MCF 10A (cell line): Measurements from ENCODE around the gene CIDEB. TPM values are rescaled to one million over a fixed set of nuclear protein-coding genes. Genes with fewer than 3 reads are reported as not detected.
"Not testable (repeated sequence)": the region's sequence is repeated elsewhere in the genome, so short reads cannot be mapped to it uniquely, and the experiment has no call there.

ENCODE experiments used
- BruUV-seq: library from RNA; stranded (reverse); fragments of 400-500 nt; replicated peaks from 2 replicates; lab custom pipeline; 2021; lab: Mats Ljungman, UMichigan
- CTCF ChIA-PET: fragments of 300-600 bp; sonication (Branson Sonifier 250); formaldehyde crosslinking; extraction: SDS; loops from one replicate; lab custom pipeline; 2021; ENCODE audit warnings: antibody characterized with exemption, inconsistent platforms; lab: Yijun Ruan, JAX
- POLR2A ChIA-PET: fragments of 300-600, 350-650 bp; sonication (Branson Sonifier 250); formaldehyde crosslinking; extraction: SDS; loops from one replicate; lab custom pipeline; 2020; ENCODE audit warnings: antibody characterized with exemption, inconsistent platforms; lab: Yijun Ruan, JAX
- DNase-seq: peaks from one replicate; pipeline ENCODE4 v3.0.0-alpha.2; 2018; ENCODE audit not compliant: unreplicated experiment
- H3K27ac Mint-ChIP-seq: one replicate; pipeline ENCODE4 v1.8.0; 2022; ENCODE audit warnings: mild to moderate bottlenecking, low read depth, mixed read lengths; ENCODE audit not compliant: unreplicated experiment
- H3K27me3 Mint-ChIP-seq: one replicate; pipeline ENCODE4 v1.8.0; 2022; ENCODE audit warnings: mixed read lengths; ENCODE audit not compliant: insufficient read depth, unreplicated experiment
- H3K36me3 Mint-ChIP-seq: one replicate; pipeline ENCODE4 v1.8.0; 2022; ENCODE audit warnings: mild to moderate bottlenecking, moderate library complexity, mixed read lengths; ENCODE audit not compliant: insufficient read depth, unreplicated experiment
- H3K4me1 Mint-ChIP-seq: one replicate; pipeline ENCODE4 v1.8.0; 2022; ENCODE audit warnings: mixed read lengths; ENCODE audit not compliant: insufficient read depth, unreplicated experiment
- H3K4me3 Mint-ChIP-seq: one replicate; pipeline ENCODE4 v1.8.0; 2022; ENCODE audit warnings: mild to moderate bottlenecking, moderate library complexity, mixed read lengths; ENCODE audit not compliant: unreplicated experiment
- H3K9me3 Mint-ChIP-seq: one replicate; pipeline ENCODE4 v1.8.0; 2022; ENCODE audit warnings: mixed read lengths; ENCODE audit not compliant: unreplicated experiment
- intact Hi-C: fragments of 100-400 bp; cut with micrococcal nuclease; formaldehyde crosslinking; loops from 2 replicates; pipeline ENCODE4 v1.14.1; 2022
- total RNA-seq: library from RNA; stranded (reverse); gene quantifications from 2 replicates; pipeline ENCODE4 v1.2.3, GENCODE V29; 2022
- TF ChIP-seq, protein P1 (sequence below): fragments of 200-600 bp; IDR thresholded peaks from one replicate; pipeline ENCODE4 v1.8.0; 2022; ENCODE audit warnings: antibody characterized with exemption, mild to moderate bottlenecking; ENCODE audit not compliant: unreplicated experiment

The CIDEB gene
- total RNA-seq, 1 experiment from 2014 or later = 1.3 TPM

DNA sequence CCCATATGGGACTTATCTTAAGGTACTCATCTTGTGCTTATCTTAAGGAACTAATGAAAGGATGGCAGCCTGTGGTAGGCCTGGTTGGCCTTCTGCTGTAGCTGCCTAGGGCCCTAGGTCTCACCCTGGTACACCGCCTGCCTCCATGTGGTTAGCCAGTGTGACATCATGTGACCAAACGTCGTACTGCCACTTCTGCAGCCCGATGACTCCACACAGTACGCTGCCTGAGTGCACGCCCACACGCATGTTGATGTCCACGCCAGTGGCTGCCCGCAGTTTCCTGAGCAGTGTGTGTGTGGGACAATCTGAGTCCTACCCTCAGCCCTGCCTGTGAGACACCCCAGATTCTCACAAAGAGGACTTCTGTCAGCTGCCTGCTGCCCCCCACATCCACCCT is 22.0 kb upstream of the CIDEB start:
- DNase-seq = no peak
- Mint-ChIP-seq H3K4me3 (no peak overlapping the region), H3K9me3 (no peaks in the 10 kb centered on the region), H3K27me3 (peaks cover 2% of the 10 kb centered on the region), H3K4me1 (peaks cover 7% of the 10 kb centered on the region), H3K36me3 (peaks cover 6% of the 10 kb centered on the region), H3K27ac (no peak overlapping the region)
- ChIA-PET CTCF (interaction anchor here (0.6 to 16.6 kb wide), 12 partner anchors 10 to 972 kb away, joined by 3 to 626 read pairs (median 6); partner anchors contain the start of genes CBLN3, CIDEB, KHNYN and LTB4R), POLR2A (no interaction called here)
- intact Hi-C loops = no loop called here
- TF ChIP-seq, protein P1, sequence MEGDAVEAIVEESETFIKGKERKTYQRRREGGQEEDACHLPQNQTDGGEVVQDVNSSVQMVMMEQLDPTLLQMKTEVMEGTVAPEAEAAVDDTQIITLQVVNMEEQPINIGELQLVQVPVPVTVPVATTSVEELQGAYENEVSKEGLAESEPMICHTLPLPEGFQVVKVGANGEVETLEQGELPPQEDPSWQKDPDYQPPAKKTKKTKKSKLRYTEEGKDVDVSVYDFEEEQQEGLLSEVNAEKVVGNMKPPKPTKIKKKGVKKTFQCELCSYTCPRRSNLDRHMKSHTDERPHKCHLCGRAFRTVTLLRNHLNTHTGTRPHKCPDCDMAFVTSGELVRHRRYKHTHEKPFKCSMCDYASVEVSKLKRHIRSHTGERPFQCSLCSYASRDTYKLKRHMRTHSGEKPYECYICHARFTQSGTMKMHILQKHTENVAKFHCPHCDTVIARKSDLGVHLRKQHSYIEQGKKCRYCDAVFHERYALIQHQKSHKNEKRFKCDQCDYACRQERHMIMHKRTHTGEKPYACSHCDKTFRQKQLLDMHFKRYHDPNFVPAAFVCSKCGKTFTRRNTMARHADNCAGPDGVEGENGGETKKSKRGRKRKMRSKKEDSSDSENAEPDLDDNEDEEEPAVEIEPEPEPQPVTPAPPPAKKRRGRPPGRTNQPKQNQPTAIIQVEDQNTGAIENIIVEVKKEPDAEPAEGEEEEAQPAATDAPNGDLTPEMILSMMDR = no peak
- no TSS peak for BruUV-seq

DNA sequence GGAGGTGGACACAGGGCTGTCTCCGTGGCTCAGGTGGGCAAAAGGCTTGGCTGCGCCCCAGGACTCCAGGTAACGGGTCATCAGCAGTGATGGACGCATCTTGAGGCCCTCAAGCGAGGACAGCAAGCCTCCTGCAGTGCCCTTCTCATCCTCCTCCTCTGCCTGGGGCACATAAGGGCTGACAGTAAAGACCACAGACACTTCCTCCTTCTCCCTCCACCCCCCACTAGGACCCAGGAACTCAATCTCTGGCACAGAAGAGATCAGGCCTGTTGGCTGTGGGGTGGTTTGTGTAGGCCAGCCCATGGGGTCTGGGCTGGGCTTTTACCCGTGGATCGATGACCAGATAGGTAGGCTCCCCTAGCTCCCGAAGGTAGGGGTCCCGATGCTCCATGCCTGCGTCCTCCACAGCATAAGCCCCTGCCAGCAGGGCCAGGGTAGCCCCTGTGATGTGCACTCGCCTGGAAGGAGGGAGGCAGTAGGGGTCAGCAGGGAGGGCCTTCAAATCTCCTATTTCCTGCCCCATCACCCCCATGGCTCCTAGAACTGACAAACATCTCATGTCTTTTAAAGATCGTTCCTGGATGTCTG is 21.4 kb upstream of the CIDEB start:
- POLR2A ChIA-PET = interaction anchor here (0.6 kb wide), 1 partner anchor 107 kb away, joined by 3 read pairs; no protein-coding TSS in a partner anchor
- Mint-ChIP-seq H3K4me1 (peaks cover 7% of the 10 kb centered on the region), H3K27me3 (no peaks in the 10 kb centered on the region), H3K9me3 (no peaks in the 10 kb centered on the region), H3K36me3 (peaks cover 6% of the 10 kb centered on the region), H3K4me3 (no peak overlapping the region), H3K27ac (no peak overlapping the region)
- no peak for DNase-seq
- BruUV-seq = no TSS peak
- TF ChIP-seq, protein P1 = no peak
- CTCF ChIA-PET = interaction anchor here (0.6 to 16.6 kb wide), 14 partner anchors 9 to 972 kb away, joined by 3 to 626 read pairs (median 5); partner anchors contain the start of genes CBLN3, CIDEB, KHNYN and LTB4R
- intact Hi-C loops = no loop called here

DNA sequence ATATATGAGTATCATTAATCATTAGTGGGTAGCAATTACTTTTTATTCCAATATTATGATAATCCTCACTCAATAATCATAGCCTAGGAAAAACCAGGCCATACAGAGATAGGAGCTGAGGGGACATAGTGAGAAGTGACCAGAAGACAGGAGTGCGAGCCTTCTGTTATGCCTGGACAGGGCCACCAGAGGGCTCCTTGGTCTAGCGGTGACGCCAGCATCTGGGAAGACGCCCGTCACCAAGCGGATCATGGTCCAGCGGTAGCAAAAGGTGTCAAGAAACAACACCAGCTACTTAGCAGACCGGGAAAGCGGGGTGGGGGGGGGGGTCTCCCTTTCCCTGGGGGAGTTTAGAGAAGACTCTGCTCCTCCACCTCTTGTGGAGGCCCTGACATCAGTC is 20.1 kb upstream of the CIDEB start:
- TF ChIP-seq, protein P1 = peak; percentile 56
- H3K4me1 Mint-ChIP-seq, H3K9me3 Mint-ChIP-seq, H3K36me3 Mint-ChIP-seq, DNase-seq, BruUV-seq, H3K27me3 Mint-ChIP-seq, H3K4me3 Mint-ChIP-seq, H3K27ac Mint-ChIP-seq: not testable (repeated sequence)
- CTCF ChIA-PET = interaction anchor here (0.7 to 16.6 kb wide), 18 partner anchors 8 to 113 kb away, joined by 3 to 626 read pairs (median 4); partner anchors contain the start of genes CBLN3, CIDEB, KHNYN and LTB4R
- intact Hi-C loops = loop anchor here (1.0 kb wide), 1 partner anchor 108 kb away; no protein-coding TSS in a partner anchor
- POLR2A ChIA-PET = interaction anchor here (1.1 to 1.7 kb wide), 2 partner anchors 85 to 108 kb away, joined by 3 to 8 read pairs; partner anchors contain the start of gene TINF2

DNA sequence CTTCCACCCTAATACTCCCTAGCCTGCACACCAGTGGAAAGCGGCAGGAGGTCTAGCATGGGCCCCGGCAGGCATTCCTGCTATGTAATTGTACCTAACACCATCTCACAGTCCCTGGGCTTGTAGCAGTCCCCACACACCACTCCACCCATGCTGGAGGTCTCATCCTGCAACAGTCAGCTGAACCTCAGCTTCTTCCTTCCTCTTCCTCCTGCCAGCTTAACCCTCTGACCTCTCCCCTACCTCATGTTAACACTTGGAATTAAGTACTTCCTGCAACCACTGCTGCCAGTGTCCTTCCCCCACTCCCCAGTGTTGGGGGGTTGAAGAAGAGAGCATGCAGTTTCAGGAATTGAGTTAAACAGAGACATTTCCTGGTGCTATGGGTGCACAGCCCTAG is 19.5 kb upstream of the CIDEB start:
- Mint-ChIP-seq H3K27ac (no peak overlapping the region), H3K9me3 (no peaks in the 10 kb centered on the region), H3K27me3 (no peaks in the 10 kb centered on the region), H3K4me3 (no peak overlapping the region), H3K36me3 (peaks cover 2% of the 10 kb centered on the region), H3K4me1 (peaks cover 5% of the 10 kb centered on the region)
- ChIA-PET POLR2A (interaction anchor here (0.6 to 1.7 kb wide), 3 partner anchors 85 to 1443 kb away, joined by 3 to 8 read pairs (median 3); partner anchors contain the start of gene TINF2), CTCF (interaction anchor here (0.5 to 16.6 kb wide), 20 partner anchors 8 to 113 kb away, joined by 3 to 626 read pairs (median 4); partner anchors contain the start of genes CBLN3, CIDEB, KHNYN and LTB4R)
- BruUV-seq = no TSS peak
- no peak for DNase-seq
- intact Hi-C loops = no loop called here
- TF ChIP-seq, protein P1 = no peak
